GM18519 (cell line): ENCODE data around the gene MINAR1.

Experiments
- ATAC-seq: cut with Tn5 transposase; IDR thresholded peaks from one replicate; pipeline ENCODE4 v1.9.1; 2021; ENCODE audit warnings: mild to moderate bottlenecking, moderate library complexity; ENCODE audit not compliant: unreplicated experiment, low FRiP score

Gene MINAR1

DNA sequence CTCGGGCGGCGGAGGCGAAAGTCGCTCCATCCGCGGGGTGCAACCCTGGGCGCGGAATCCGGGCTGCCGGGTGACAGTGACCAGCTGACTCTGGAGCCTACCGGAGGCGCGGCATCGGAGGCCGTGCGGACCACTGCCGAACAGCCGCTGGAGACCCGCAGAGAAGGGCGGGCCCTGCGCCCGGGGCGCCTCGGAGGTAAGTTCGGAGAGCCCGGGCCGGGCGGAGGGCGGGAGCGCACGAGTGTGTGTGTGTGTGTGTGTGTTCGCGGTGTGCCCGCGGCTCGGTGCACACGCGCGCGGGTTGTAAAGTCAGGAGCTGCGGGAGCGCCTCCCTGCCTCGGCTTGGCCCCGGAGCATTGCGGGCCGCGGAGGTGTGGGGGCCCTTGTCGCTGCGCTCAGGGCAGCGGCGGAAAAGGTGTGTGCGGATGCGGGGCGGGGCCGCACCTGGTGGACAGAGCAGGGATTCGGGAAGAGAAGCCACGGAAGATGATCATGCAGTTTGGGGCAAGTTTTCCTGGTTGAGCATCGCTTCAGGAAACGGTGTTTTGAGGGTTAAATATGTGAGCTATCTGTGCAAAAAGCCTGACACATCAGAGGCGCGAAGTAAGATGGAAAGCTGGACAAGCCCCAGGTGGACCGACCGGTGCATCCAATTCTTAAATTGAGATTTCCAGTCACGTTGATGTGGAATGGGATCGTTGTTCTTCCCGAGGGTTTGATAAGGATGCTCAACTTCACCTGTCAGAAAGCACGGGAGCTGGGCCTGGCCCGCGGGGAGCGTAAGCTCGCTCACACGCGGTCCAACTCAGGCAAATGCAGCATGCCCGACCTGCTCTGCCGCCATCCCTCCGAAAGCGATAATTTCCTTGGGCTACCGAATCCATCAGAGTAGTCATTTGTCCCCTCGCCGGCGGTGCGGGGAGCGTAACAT is 474 bp downstream of the MINAR1 start:
- ATAC-seq, result no peak

DNA sequence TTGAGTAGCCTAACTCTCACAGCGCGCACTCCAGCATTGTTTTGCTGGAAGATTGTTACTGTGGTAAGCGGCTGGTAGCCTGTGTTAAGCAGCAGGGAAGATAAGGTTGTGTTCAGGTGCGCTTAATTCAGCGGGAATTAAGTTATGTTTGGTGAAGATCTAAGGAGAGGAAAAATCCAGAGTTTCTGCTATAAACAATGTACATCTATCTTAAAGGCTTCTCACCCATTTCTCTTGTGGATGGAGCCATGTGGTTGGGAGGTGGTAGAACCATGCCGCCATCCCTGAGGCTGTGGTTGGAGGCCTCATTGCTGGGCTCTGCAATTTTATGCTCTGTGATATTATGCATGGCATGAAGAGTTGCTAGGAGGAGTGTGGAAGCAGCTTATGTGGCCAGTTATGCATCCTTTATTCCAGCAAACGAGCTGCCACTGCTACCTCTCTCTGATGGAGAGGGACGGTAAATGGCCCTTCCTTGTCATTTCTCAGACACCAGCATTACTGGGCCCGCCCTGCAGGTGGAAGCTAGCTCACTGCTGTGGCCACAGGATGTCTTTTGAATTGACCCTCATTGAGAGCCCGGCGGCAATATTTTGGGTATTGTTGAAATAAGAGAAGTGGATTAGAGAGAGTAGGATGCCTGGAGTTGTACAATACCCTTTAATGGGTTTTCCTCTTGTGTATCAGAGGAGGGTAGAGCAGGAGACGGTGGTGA is 1.3 kb downstream of the MINAR1 start:
- no peak for ATAC-seq

DNA sequence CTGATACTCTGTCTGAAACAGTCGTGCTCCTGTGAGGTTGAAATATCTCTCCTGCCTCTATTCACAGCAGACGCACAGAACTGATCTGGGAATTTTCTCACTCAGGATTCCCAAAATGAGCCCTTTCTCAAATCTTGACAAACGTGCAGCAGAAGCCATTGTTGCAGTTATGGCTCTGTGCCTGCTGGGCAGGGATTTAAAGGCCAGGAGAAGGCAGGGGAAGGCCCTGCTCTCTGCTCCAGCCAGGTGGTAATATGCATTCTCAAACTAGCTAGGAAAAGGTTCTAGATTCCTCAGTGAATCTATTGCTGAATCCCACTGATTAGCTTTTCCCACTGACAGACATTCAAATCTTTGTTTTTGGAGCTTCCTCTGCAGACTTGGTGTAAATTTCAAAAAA is 2.2 kb downstream of the MINAR1 start:
- no peak for ATAC-seq

DNA sequence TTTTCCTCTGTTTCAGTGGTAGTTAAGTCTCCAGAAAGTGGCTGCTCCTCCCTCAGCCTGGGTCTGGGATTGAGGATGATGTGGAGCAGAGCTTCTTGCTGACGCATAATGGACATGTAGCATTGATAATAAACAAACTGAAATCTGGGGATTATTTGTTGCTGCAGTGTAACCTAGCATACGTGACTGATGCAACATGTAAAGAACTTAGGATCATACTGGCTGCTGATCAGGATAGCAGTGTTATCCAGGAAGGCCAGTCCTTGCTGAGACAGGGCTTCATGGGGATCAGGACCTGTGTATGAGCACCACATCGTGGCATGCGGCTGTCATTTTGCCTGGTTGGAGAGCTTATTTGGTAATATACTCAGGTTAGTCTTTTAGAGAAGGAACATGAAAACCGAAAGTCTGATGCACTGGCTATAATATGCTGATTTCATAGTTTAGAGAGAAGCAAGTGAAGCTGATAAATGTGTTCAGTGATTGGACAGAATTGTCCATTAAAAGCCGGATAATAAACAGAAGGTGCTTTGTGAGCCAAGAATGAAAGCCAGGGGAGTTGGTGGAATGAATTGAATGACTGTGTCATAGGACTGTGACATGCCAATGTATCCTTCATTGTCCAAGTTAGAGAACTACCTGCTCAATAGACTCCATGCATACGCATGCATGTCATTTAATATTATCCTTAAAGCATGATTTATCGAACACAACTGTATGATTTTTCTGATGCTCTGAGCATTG is 4.1 kb downstream of the MINAR1 start:
- ATAC-seq, result no peak

DNA sequence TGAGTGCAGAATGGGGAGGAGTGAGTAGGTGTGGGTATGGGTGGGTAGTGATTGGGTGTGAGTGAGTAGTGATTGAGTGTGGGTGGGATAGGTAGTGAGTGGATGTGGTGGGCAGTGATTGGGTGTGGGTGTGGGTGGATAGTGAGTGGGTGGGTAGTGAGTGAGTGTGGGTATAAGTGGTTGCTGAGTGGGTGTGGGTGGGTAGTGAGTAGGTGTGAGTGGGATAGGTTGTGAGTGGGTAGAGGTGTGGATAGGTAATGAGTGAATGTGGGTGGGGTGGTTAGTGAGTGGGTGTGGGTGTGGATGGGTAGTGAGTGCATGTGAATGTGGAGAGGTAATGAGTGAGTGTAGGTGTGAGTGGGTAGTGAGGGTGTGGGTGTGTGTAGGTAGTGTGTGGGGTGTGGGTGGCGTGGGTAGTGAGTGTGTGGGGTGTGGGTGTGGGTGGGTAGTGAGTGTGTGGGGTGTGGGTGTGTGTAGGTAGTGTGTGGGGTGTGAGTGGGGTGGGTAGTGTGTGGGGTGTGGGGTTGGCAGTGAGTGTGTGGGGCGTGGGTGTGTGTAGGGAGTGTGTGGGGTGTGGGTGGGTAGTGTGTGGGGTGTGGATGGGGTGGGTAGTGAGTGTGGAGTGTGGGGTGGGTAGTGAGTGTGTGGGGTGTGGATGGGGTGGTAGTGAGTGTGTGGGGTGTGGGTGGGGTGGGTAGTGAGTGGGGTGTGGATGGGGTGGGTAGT is 5.3 kb downstream of the MINAR1 start:
- ATAC-seq, result no peak

DNA sequence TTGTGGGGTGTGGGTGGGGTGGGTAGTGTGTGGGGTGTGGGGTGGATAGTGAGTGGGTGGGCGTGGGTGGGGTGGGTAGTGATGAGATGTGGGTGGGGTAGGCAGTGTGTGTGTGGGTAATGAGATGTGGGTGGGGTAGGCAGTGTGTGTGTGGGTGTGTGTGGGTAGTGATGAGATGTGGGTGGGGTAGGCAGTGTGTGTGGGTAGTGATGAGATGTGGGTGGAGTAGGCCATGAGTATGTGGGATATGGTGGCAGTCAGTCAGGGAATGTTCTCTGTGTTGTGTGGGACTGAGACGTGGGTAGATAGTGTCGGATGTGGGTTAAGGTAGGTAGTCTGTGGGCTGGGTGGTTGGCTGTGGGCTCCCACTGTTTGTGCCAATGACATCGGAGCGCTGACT is 7.1 kb downstream of the MINAR1 start:
- ATAC-seq, result no peak

DNA sequence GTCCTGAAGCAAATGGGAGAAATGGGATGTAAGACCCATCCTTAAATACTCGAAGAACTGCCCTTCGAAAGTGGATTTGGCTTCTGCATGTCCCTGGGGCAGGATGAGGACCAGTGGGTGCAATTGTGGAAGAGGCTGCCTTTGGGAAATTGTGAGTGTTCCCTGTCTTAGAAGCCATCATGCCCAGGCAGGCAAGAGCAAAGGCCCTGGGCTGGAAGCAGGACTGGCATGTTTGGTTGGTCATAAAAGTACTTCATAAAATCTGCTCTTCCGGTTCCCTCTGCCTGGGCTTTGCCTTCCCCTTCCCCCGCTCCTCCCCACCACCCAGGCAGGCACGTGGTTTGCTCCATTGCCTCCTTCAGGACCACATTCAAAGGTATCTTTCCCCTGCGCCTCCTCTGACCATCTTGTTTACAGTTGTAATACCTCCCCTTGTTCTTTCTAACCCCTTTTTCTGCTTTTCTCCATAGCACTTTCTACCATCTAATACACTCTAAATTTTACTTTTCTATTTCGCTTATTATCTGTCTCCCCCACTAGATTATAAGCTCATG is 8.3 kb downstream of the MINAR1 start:
- ATAC-seq, result no peak

DNA sequence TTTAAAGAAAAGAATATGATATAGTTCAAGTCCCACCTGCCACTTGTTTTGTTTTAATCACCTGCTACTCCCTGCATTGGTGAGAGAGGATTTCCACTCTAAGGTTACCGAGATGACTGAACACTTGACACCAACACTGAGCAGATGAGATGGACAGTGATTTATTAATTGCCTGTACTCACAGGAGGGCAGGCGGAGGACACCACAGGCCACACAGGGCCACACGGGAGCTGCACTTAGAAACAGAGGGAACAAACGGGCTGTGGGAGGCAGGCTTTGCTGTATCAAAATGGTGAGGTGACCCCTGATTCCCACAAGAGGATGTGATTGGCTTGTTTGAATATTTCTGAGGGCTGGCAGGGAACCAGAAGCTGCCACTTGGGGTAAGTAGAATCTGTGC is 10.8 kb downstream of the MINAR1 start:
- no peak for ATAC-seq

DNA sequence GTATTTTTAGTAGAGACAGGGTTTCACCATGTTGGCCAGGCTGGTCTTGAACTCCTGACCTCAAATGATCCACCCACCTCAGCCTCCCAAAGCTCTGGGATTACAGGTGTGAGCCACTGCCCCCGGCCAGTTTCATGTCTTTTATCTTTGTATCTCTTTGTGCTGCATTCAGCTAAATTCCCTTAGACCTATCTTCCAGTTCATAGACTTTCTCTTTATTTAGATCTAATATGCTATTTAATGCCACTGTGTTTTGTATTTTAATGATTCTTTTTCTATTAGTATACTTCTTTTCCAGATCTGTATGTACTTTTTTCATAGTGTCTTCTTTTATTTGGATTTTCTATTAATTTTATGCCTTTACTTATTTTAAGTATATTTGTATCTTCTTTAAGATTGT is 14.9 kb downstream of the MINAR1 start:
- ATAC-seq, result no peak

DNA sequence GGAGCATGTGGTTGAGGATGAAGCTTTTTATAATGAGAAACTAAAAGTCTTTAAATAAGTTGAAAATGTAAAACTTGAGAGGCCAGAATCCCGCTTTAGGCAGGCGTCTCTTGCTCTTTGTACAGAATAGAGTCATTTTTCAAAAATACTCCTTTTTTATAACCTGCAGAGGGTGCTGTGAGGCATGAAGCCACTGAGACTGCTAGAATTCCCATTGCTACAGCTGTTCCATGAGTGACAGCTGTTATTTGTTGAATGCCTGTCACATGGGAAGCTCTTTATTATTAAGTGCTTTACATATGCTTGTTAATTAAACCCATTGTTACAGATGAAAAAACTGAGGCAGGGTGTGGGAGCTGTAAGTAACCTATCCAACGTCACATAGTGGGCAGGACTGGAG is 18.5 kb downstream of the MINAR1 start:
- ATAC-seq, result no peak

DNA sequence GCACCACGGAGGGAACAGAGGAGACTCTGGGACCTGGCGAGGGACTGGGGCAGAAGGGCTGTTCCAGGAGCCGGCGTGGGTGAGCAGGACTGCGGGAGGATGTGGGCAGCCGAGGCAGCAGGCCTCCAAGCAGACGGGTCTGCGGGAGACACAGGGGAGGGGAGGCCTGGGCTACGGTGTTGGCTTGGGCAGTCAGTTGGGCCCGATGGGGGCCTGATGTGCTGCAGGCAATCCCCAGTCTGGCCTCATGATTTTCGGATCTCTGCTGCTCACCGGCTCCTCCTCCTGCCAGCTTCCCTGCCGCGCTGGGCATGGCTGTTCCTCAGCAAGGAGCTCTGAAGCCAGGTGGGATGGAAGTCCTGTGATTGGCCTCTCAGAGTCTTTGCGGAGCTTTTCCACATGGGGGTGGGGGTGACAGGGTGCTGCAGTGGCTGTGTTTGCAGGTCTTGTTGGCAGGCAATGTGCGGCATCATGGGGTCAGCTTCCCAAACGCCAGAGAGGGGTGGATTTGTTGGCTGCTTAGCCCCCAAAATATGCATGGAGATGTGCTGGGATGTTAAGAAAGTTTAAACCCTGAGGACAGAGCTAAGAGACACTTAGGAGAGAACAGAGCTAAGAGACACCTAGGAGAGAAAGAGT is 19.3 kb downstream of the MINAR1 start:
- no peak for ATAC-seq

DNA sequence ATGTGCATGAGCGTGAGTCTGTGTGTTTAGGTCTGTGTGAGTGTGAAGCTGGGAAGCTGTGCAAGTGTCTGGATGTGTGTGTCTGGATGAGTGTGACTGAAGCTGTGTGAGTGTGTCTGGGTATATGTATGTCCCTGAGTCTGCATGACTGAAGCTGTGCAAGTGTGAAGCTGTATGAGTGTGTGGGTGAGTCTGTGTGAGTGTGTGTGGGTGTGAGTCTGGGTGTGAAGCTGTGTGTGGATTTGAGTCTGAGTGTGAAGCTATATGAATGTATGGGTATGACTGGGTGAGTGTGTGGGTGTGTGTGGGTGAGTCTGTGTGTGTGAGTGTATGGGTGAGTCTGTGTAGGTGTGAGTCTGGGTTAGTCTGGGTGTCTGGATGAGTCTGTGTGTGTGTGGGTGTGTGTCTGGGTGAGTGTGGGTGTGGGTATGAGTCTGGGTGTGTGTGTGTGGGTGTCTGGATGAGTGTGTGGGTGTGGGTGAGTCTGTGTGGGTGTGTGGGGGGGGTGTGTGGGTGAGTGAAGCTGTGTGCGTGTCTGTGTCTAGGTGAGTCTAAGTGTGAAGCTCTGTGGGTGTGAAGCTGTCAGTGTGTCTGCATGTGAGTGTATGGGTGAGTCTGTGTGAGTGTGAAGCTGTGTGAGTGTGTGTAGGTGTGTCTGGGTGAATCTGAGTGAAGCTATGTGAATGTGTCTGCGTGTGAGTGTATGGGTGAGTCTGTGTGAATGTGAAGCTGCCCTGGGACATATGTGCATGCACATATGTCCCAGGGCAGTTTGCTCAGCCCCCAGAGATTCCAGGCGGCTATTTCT is 20.3 kb downstream of the MINAR1 start:
- ATAC-seq, result no peak

DNA sequence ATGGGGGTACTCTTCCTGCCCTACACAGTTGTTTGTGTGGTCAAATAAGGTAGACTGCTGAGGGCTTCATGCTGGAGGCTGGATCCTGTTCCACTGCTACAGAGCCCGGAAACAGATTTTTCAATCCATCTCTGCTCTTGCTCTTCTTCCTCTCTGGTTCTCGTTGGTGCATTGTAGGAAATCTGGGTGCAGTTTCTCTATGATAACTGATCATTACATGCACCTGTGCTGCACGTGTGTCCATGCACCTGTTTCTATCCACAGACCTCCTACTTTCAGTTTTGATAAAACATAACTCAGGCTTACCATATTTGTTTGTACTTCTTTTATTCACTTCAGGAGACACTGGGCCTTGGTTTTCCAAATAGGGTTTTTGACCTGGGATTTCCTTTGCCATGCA is 21.3 kb downstream of the MINAR1 start:
- no peak for ATAC-seq

DNA sequence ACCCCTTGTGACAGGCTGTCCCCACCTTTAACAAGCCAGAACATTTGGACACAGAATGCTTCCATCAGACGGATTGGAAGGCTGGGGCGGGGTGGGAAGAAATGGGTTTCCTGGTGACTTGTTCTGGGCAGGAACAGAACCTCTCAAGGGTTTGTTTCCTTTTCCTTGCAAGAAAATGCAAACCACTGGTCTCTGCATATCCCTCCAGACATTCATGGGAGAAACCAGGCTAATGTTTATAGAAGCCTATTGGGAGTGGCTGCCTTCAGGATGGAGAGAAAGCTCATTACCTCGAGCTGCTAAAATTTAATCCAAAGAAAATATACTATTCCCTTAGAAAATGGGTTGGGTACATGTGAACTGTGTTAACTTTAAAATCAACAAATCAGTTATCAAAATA is 21.9 kb downstream of the MINAR1 start:
- ATAC-seq, result no peak

DNA sequence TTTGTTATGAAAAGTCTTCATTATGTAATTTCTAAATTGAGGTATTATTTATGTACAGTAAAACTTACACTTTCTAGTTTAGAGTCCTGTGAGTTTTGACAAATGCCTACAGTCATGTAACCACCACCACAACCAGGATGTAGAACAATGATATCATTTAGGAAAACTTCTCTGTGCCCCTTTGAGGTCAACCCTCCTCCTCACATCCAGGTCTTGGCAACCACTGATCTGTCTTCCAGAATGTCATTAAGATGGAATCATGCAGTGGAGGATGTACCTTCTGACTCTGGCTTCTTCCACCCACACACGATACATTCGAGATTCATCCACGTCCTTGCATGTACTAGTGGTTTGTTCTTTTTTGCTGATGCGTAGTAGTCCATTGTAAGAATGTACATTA is 23.2 kb downstream of the MINAR1 start:
- no peak for ATAC-seq

DNA sequence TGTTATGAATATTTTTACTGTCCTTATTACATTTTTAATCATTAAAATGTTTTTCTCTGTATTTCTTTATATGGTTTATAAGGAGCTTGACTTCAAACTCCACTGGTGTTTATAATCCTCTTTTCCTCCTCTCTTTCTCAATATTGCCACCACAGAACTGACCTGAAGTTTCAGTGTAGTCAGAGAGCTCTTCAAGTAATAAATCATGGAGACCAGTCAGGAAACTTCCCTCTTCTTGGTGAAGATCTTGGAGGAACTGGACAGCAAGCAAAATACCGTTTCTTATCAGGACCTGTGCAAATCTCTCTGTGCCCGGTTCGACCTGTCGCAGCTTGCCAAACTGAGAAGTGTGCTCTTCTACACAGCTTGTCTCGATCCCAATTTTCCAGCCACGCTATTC is 23.8 kb downstream of the MINAR1 start:
- no peak for ATAC-seq

DNA sequence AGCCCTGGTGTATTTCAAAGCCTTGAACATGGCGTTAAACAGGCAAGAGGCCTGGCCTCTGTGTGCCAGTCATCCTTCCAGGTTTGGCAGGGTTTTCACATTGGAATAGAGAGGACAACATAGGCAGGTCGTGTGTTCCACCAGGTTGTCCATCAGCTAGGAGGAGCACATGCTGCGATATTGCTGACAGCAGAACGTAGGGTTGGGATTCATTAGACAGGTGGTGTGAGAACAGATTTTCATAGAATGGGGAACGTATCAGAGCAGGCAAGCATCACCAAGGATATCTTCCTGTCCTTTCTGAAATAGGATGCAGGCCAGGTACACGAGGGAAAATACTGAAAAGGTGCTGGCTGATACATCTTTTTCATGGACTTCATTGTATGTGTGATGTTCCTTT is 26.4 kb downstream of the MINAR1 start:
- ATAC-seq, result no peak

DNA sequence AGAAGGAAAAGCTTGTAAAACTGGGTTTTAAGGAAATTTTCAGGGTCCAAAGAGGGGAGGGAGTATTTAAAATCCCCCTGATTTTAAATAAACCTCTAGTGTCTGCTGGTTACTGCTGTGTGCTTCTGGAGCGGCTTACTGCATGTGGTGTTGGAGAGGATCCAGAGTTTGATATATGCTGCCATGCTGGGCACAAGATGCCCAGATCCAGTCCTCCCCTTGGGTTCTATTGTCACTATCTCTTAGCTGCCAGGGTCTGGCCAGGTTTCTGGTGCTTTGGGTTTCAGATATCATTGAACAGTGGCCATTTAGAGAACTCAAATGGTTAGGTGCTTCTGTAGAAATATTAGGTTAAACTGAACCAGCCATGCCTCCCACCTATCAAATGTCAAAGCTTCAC is 27.5 kb downstream of the MINAR1 start:
- no peak for ATAC-seq
